Testis (tissue), 2 donors: ENCODE measurements around the gene CACNA2D4.

Experiments
- CTCF ChIP-seq, 3 experiments: fragments of 450-650 bp in 2 of 3; fragments of 200-600 bp in 1 of 3; sonication (generic) in 1 of 3; IDR thresholded peaks; one replicate each; pipeline ENCODE4 v1.5.1; 2016 to 2019; ENCODE audit warnings: antibody characterized with exemption in 3 of 3, mild to moderate bottlenecking in 2 of 3, moderate library complexity in 1 of 3
- POLR2A ChIP-seq: fragments of 450-650 bp; IDR thresholded peaks from one replicate; pipeline ENCODE4 v1.6.1; 2017; ENCODE audit warnings: antibody characterized with exemption, mild to moderate bottlenecking, moderate library complexity

GRCh38 chr12:1885599-1886245, 32.7 kb downstream of the CACNA2D4 start:
- TF ChIP-seq CTCF (IDR thresholded peaks at IDR 0.05) (no peak), POLR2A (no peak)
